Lower leg skin (tissue), 3 donors: ENCODE measurements around the gene AEBP1.

Experiments used
- POLR2A ChIP-seq, 2 donors: fragments of 450-650 bp; IDR thresholded peaks; one replicate each; pipeline ENCODE4 v1.6.1; 2016 to 2017; ENCODE audit warnings: antibody characterized with exemption in 2 of 2, mild to moderate bottlenecking in 1 of 2, moderate library complexity in 1 of 2
- TF ChIP-seq, protein P1 (sequence below), 3 donors: fragments of 450-650 bp; IDR thresholded peaks; one replicate each; pipeline ENCODE4 v1.5.1; 2016; ENCODE audit warnings: antibody characterized with exemption in 3 of 3, mild to moderate bottlenecking in 3 of 3, moderate library complexity in 2 of 3

DNA sequence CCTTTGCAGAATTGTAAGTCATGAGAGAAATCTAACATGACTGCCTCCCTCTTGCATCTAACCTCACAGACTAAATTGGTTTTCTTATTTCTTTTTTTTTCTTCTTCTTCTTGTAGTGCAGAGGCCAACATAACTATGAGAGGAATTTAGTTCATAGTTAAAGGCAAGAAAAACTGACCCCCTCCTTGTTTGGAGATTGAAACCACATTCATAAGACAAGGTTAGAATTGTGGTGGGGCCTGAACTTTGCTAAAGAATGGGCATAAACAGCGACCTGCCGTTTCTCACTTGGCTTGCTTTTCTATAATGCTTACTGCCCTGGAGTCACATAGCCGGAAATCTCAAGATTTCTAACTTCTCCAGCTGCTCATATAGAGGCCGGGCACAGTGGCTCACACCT lies 19.4 kb upstream of the AEBP1 start:
- TF ChIP-seq, protein P1, sequence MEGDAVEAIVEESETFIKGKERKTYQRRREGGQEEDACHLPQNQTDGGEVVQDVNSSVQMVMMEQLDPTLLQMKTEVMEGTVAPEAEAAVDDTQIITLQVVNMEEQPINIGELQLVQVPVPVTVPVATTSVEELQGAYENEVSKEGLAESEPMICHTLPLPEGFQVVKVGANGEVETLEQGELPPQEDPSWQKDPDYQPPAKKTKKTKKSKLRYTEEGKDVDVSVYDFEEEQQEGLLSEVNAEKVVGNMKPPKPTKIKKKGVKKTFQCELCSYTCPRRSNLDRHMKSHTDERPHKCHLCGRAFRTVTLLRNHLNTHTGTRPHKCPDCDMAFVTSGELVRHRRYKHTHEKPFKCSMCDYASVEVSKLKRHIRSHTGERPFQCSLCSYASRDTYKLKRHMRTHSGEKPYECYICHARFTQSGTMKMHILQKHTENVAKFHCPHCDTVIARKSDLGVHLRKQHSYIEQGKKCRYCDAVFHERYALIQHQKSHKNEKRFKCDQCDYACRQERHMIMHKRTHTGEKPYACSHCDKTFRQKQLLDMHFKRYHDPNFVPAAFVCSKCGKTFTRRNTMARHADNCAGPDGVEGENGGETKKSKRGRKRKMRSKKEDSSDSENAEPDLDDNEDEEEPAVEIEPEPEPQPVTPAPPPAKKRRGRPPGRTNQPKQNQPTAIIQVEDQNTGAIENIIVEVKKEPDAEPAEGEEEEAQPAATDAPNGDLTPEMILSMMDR (IDR thresholded peaks at IDR 0.05): no peak
- TF ChIP-seq POLR2A (IDR thresholded peaks at IDR 0.05): no peak
